PC-3 (cell line): ENCODE data around the gene KIF5A. TPM values are rescaled to one million over a fixed set of nuclear protein-coding genes. Genes with fewer than 3 reads are reported as not detected.

Experiments used
- ATAC-seq: fragments of 200-7000 bp; cut with Tn5 transposase; 2 replicates; pipeline ENCODE4 v1.9.1; 2020; ENCODE audit warnings: mild to moderate bottlenecking, moderate library complexity
- BruUV-seq: library from RNA; stranded (reverse); fragments of 400-500 nt; replicated peaks from 2 replicates; lab custom pipeline; 2021; lab: Mats Ljungman, UMichigan
- CTCF ChIA-PET: fragments of 300-600 bp; sonication (Branson Sonifier 250); formaldehyde crosslinking; loops from one replicate; lab custom pipeline; 2022; ENCODE audit warnings: antibody characterized with exemption; lab: Charles Lee
- POLR2A ChIA-PET: fragments of 300-600 bp; sonication (Branson Sonifier 250); formaldehyde crosslinking; loops from one replicate; lab custom pipeline; 2022; ENCODE audit warnings: antibody characterized with exemption; ENCODE audit not compliant: unreplicated experiment; lab: Charles Lee
- DNase-seq: peaks from one replicate; pipeline ENCODE4 v3.0.0-alpha.2; 2015
- H2AFZ ChIP-seq: fragments of 300-600 bp; sonication (generic); 2 replicates; pipeline ENCODE4 v1.6.0; 2016; ENCODE audit warnings: antibody characterized with exemption, low read length
- H3F3A ChIP-seq: fragments of 300-600 bp; sonication (generic); one replicate; pipeline ENCODE4 v1.6.0; 2017; ENCODE audit warnings: antibody characterized with exemption, low read length, control low read depth, mild to moderate bottlenecking; ENCODE audit not compliant: unreplicated experiment
- H3K27ac ChIP-seq: fragments of 300-600 bp; sonication (generic); 2 replicates; pipeline ENCODE4 v1.5.1; 2016; ENCODE audit warnings: mild to moderate bottlenecking, low read length
- H3K27me3 ChIP-seq: fragments of 300-600 bp; sonication (generic); 2 replicates; pipeline ENCODE4 v1.6.1; 2016; ENCODE audit warnings: low read length, mixed read lengths
- H3K36me3 ChIP-seq: fragments of 300-600 bp; sonication (generic); 2 replicates; pipeline ENCODE4 v1.6.1; 2016; ENCODE audit warnings: low read depth, mixed run types, low read length, mixed read lengths
- H3K4me1 ChIP-seq: fragments of 300-600 bp; sonication (generic); 2 replicates; pipeline ENCODE4 v1.5.1; 2016; ENCODE audit warnings: low read length; ENCODE audit not compliant: insufficient read depth
- H3K4me2 ChIP-seq: fragments of 300-600 bp; sonication (generic); 2 replicates; pipeline ENCODE4 v1.6.0; 2016; ENCODE audit warnings: low read length
- H3K4me3 ChIP-seq: fragments of 300-600 bp; sonication (generic); 2 replicates; pipeline ENCODE4 v1.5.1; 2016; ENCODE audit warnings: mild to moderate bottlenecking, low read length, mixed read lengths
- H3K79me2 ChIP-seq: fragments of 300-600 bp; sonication (generic); 2 replicates; pipeline ENCODE4 v1.6.1; 2017; ENCODE audit warnings: low read length, mixed read lengths
- H3K9ac ChIP-seq: fragments of 300-600 bp; sonication (generic); 2 replicates; pipeline ENCODE4 v1.6.0; 2016; ENCODE audit warnings: mild to moderate bottlenecking, low read length
- H3K9me2 ChIP-seq: fragments of 300-600 bp; sonication (generic); replicated peaks from 2 replicates; pipeline ENCODE4 v1.6.1; 2016; ENCODE audit warnings: mixed run types, low read length, mixed read lengths
- H3K9me3 ChIP-seq: fragments of 300-600 bp; sonication (generic); 2 replicates; pipeline ENCODE4 v1.6.1; 2016; ENCODE audit warnings: low read length, mixed read lengths
- H4K20me1 ChIP-seq: fragments of 300-600 bp; sonication (generic); 2 replicates; pipeline ENCODE4 v1.6.1; 2016; ENCODE audit warnings: low read length, mixed read lengths
- EZH2 ChIP-seq: fragments of 300-600 bp; sonication (generic); IDR thresholded peaks from one replicate; pipeline ENCODE4 v1.6.1; 2017; ENCODE audit warnings: antibody characterized with exemption, mild to moderate bottlenecking, low read length; ENCODE audit not compliant: unreplicated experiment
- EZH2phosphoT487 ChIP-seq: fragments of 300-600 bp; sonication (generic); IDR thresholded peaks from 2 replicates; pipeline ENCODE4 v1.6.1; 2018; ENCODE audit warnings: mild to moderate bottlenecking, antibody characterized with exemption, low read length, borderline replicate concordance
- intact Hi-C: fragments of 100-400 bp; cut with micrococcal nuclease; formaldehyde crosslinking; loops from 2 replicates; pipeline ENCODE4 v1.9.0; 2023
- total RNA-seq: library from RNA; depleted of rRNA; stranded (reverse); fragments of >200 nt; gene quantifications from 2 replicates; pipeline ENCODE4 v1.2.3, GENCODE V29; 2014
- TF ChIP-seq, protein P1 (sequence below): fragments of 300-600 bp; sonication (generic); conservative IDR thresholded peaks from 2 replicates; pipeline ENCODE4 v1.5.1; 2017; ENCODE audit warnings: antibody characterized with exemption, low read depth, mild to moderate bottlenecking, low read length

The KIF5A gene
- total RNA-seq, 1 experiment from 2014 or later: not detected

DNA sequence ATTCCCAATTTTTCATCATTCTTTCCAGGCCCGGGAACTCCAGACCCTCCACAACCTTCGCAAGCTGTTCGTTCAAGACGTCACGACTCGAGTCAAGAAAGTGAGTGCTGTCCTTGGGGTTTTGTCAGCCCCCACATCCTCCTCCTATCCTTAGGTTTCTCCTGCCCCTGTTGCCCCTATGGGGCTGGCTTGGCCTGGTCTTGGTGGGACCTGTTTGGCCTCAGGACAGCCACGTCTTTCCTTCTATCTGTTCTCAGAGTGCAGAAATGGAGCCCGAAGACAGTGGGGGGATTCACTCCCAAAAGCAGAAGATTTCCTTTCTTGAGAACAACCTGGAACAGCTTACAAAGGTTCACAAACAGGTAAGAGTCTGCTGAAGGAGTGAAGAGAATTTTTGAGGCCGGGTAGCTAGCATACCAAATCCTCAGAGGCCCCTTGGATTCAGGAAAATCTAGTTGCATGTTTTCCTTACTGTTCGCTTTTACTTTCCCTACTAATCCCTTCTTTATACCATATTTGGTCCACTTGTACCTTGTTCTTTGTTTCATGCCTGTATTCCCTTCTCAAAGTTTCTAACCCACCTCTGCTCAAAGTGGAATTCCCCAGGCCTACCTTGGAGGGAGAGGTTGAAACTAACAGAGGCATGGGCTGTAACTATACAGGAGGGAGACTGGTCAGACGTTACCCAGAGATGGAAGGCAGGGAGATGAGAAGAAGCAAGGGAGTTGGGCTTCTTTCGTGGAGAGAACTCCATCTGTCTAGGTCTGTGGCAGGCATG, 28.3 kb downstream of the KIF5A start:
- H3K4me2 ChIP-seq: no peak overlapping the region
- no peaks in the 10 kb centered on the region for H3K9me3 ChIP-seq
- H3K9me2 ChIP-seq: no peaks in the 10 kb centered on the region
- no peak for DNase-seq
- no TSS peak for BruUV-seq
- H3K4me3 ChIP-seq: no peak overlapping the region
- H3K36me3 ChIP-seq: no peaks in the 10 kb centered on the region
- ATAC-seq: no peak
- H3K9ac ChIP-seq: no peak overlapping the region
- H4K20me1 ChIP-seq: no peaks in the 10 kb centered on the region
- TF ChIP-seq EZH2phosphoT487 (no peak), EZH2 (no peak)
- TF ChIP-seq, protein P1, sequence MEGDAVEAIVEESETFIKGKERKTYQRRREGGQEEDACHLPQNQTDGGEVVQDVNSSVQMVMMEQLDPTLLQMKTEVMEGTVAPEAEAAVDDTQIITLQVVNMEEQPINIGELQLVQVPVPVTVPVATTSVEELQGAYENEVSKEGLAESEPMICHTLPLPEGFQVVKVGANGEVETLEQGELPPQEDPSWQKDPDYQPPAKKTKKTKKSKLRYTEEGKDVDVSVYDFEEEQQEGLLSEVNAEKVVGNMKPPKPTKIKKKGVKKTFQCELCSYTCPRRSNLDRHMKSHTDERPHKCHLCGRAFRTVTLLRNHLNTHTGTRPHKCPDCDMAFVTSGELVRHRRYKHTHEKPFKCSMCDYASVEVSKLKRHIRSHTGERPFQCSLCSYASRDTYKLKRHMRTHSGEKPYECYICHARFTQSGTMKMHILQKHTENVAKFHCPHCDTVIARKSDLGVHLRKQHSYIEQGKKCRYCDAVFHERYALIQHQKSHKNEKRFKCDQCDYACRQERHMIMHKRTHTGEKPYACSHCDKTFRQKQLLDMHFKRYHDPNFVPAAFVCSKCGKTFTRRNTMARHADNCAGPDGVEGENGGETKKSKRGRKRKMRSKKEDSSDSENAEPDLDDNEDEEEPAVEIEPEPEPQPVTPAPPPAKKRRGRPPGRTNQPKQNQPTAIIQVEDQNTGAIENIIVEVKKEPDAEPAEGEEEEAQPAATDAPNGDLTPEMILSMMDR: no peak
- H3F3A ChIP-seq: no peaks in the 10 kb centered on the region
- ChIA-PET CTCF (no interaction called here), POLR2A (no interaction called here)
- no peaks in the 10 kb centered on the region for H3K27me3 ChIP-seq
- intact Hi-C loops: no loop called here
- H3K79me2 ChIP-seq: no peaks in the 10 kb centered on the region
- no peak overlapping the region for H3K27ac ChIP-seq
- peaks cover 9% of the 10 kb centered on the region for H3K4me1 ChIP-seq
- H2AFZ ChIP-seq: no peak overlapping the region

GRCh38 chr12:57579011-57579410, 29.2 kb downstream of the KIF5A start:
- ChIA-PET CTCF (no interaction called here), POLR2A (no interaction called here)
- H4K20me1 ChIP-seq: no peaks in the 10 kb centered on the region
- no peaks in the 10 kb centered on the region for H3K36me3 ChIP-seq
- H2AFZ ChIP-seq: no peak overlapping the region
- peaks cover 9% of the 10 kb centered on the region for H3K4me1 ChIP-seq
- BruUV-seq: no TSS peak
- no peak for TF ChIP-seq EZH2phosphoT487
- no peak for TF ChIP-seq EZH2
- TF ChIP-seq, protein P1: no peak
- H3K4me2 ChIP-seq: no peak overlapping the region
- no peaks in the 10 kb centered on the region for H3F3A ChIP-seq
- H3K9me2 ChIP-seq: no peaks in the 10 kb centered on the region
- H3K79me2 ChIP-seq: no peaks in the 10 kb centered on the region
- no peak overlapping the region for H3K9ac ChIP-seq
- DNase-seq (no peak), ATAC-seq (no peak)
- no peak overlapping the region for H3K27ac ChIP-seq
- H3K27me3 ChIP-seq: no peaks in the 10 kb centered on the region
- intact Hi-C loops: no loop called here
- H3K9me3 ChIP-seq: no peaks in the 10 kb centered on the region
- no peak overlapping the region for H3K4me3 ChIP-seq
